22Rv1 (cell line): ENCODE results near the gene SMAD6.

ENCODE experiments used
- CTCF ChIP-seq: fragments of 450-650 bp; IDR thresholded peaks from 2 replicates; pipeline ENCODE4 v1.5.1; 2017; ENCODE audit warnings: mild to moderate bottlenecking
- ZFX ChIP-seq: fragments of 450-650 bp; IDR thresholded peaks from 2 replicates; pipeline ENCODE4 v1.6.1; 2017; ENCODE audit warnings: antibody characterized with exemption, borderline replicate concordance

- no peak for TF ChIP-seq CTCF
- TF ChIP-seq ZFX, result no peak
Observed at GRCh38 chr15:66831289-66831688, 129.3 kb downstream of the SMAD6 start.
